ENCODE results near the gene NUCB1. TPM values are rescaled to one million over a fixed set of nuclear protein-coding genes. Genes with fewer than 3 reads are reported as not detected.

The NUCB1 gene
- total RNA-seq, 1 experiment from 2014 or later: 125 TPM

DNA sequence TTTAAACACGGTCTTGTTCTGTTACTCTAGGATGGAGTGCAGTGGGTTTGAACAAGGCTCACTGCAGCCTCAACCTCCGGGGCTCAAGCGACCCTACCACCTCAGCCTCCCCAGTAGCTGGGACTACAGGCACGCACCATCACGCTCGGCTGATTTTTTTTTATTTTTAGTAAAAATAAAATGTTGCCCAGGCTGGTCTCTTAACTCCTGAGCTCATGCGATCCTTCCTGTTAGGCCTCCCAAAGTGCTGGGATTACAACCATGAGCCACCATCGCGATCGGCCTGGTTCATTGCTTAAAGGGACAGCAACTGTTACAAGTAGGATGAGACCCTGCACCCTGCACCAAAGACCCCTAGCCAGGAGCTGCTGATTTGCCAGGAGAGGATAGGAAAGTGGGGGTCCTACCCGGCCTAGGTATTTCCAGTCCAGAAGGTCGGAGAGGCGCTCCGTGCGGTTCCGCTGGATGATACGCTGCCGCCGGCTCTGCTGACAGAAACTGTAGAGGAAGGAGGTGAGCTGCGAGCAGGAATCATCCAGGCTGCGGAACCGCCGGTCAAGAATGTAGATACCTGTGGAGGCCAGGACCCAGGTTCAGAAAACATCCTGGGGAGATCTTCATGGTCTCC, 70.1 kb downstream of the NUCB1 start:
- no peak overlapping the region for H3K9ac ChIP-seq (ENCODE audit: extremely low read depth, insufficient read length, low read length)
- no peak overlapping the region for H3K27ac ChIP-seq (ENCODE audit: insufficient read length, low read depth, low read length)
- no CpG with 5 or more reads among the region's 23 CpGs for WGBS (ENCODE audit: extremely low coverage, insufficient read length, low lambda C conversion rate)
- no peaks in the 10 kb centered on the region for H3K79me1 ChIP-seq (ENCODE audit: insufficient read depth, low read depth, low read length, poor library complexity, severe bottlenecking)
- H3K4me2 ChIP-seq (ENCODE audit: insufficient read depth, insufficient read length, low read length): no peak overlapping the region
- H3K4me3 Mint-ChIP-seq: 0 out of 5 replicates have a peak overlapping the region, but pooled peaks of 1 of the 2 experiments have one; percentile 29
- H2BK15ac ChIP-seq (ENCODE audit: low read depth, low read length): no peak overlapping the region
- H3K4me1 Mint-ChIP-seq: peaks cover 12 to 30% of the 10 kb centered on the region in 2 experiments
- no peaks in the 10 kb centered on the region for H3K79me2 ChIP-seq (ENCODE audit: insufficient read depth, low read length)
- no peak overlapping the region for H3K14ac ChIP-seq (ENCODE audit: insufficient read depth, low read length)
- H3K27ac Mint-ChIP-seq: peak overlapping the region in 1 of 3 experiments; percentile 20; a peak in 1 of 7 replicates
- peaks cover 2% of the 10 kb centered on the region; the same call in 1 of the 2 replicates for H3K27me3 Mint-ChIP-seq (ENCODE audit: low read depth)
- no peak overlapping the region for H2BK20ac ChIP-seq (ENCODE audit: low read depth, low read length, poor library complexity, severe bottlenecking)
- no peak overlapping the region for H4K8ac ChIP-seq (replicated peaks; ENCODE audit: insufficient read length, low read depth, low read length)
- H3K23me2 ChIP-seq (ENCODE audit: insufficient read length, low read depth, low read length, poor library complexity, severe bottlenecking): peaks cover 5% of the 10 kb centered on the region
- H3K56ac ChIP-seq (ENCODE audit: insufficient read length, low read depth, low read length): no peak overlapping the region
- H2AFZ ChIP-seq (ENCODE audit: low read length): no peak overlapping the region
- H4K91ac ChIP-seq (ENCODE audit: insufficient read length, low read depth, low read length): no peak overlapping the region
- no peaks in the 10 kb centered on the region for H3K4me1 ChIP-seq (ENCODE audit: insufficient read depth, low read length)
- H3T11ph ChIP-seq (ENCODE audit: low read length): no peak overlapping the region
- H3K18ac ChIP-seq (ENCODE audit: insufficient read length, low read depth, low read length): no peak overlapping the region
- no peak overlapping the region for H2BK5ac ChIP-seq (ENCODE audit: insufficient read length, low read length)
- H2BK12ac ChIP-seq (ENCODE audit: insufficient read length, low read depth, low read length): no peak overlapping the region
- no peak overlapping the region for H4K5ac ChIP-seq (ENCODE audit: insufficient read length, low read depth, low read length)
- H2BK120ac ChIP-seq (ENCODE audit: low read depth, low read length, poor library complexity, severe bottlenecking): no peak overlapping the region
- no peaks in the 10 kb centered on the region for H3K27me3 ChIP-seq (ENCODE audit: insufficient read depth, low read length)
- H3K9me3 Mint-ChIP-seq: peaks cover 0 to 4% of the 10 kb centered on the region in 2 experiments; a peak in 1 of 5 replicates
- peaks cover 3% of the 10 kb centered on the region for H4K20me1 ChIP-seq (ENCODE audit: control insufficient read depth, insufficient read depth, insufficient read length)
- no peak overlapping the region for H3K23ac ChIP-seq (ENCODE audit: insufficient read length, low read depth, low read length)
- no peak for DNase-seq
- TF ChIP-seq CTCF (conservative IDR thresholded peaks at IDR 0.05): no peak
- no peak overlapping the region for H2AK5ac ChIP-seq (ENCODE audit: insufficient read length, low read length)
- H3K9me3 ChIP-seq (ENCODE audit: control insufficient read depth, low read depth, low read length): no peaks in the 10 kb centered on the region
- H3K36me3 Mint-ChIP-seq (ENCODE audit: insufficient read depth in 1 of 3, low read depth in 3 of 3): peaks cover 37 to 65% (median 63%) of the 10 kb centered on the region in 3 experiments; a peak in 6 of 7 replicates
- H3K4ac ChIP-seq (ENCODE audit: low read depth, low read length): no peak overlapping the region

Measured in H9 (cell line).